SK-N-SH treated with all-trans-retinoic acid at 6 μM for 48 hours (cell line): Measurements from ENCODE around the gene MAP4K4.

Experiments used
- ATAC-seq: fragments of 200-7000 bp; cut with Tn5 transposase; 3 replicates; pipeline ENCODE4 v1.9.1; 2020; ENCODE audit warnings: mild to moderate bottlenecking, moderate library complexity
- ARNTL ChIP-seq: fragments of 450-650 bp; formaldehyde crosslinking; IDR thresholded peaks from 2 replicates; pipeline ENCODE4 v1.5.0; 2020; ENCODE audit warnings: low read depth, mild to moderate bottlenecking, moderate library complexity, borderline replicate concordance
- BACH2 ChIP-seq: fragments of 250-450 bp; sonication (Bioruptor Pico); IDR thresholded peaks from 2 replicates; pipeline ENCODE4 v1.9.0; 2021; ENCODE audit warnings: mild to moderate bottlenecking, borderline replicate concordance
- CREB5 ChIP-seq: fragments of 250-450 bp; sonication (Bioruptor Pico); IDR thresholded peaks from 2 replicates; pipeline ENCODE4 v1.5.1; 2020; ENCODE audit warnings: low read depth, mild to moderate bottlenecking, moderate library complexity
- CSDC2 ChIP-seq: fragments of 250-450 bp; sonication (Bioruptor Pico); IDR thresholded peaks from 2 replicates; pipeline ENCODE4 v1.5.0; 2020; ENCODE audit warnings: mild to moderate bottlenecking, moderate library complexity
- CSRNP3 ChIP-seq: fragments of 250-450 bp; sonication (Bioruptor Pico); IDR thresholded peaks from 2 replicates; pipeline ENCODE4 v1.5.1; 2021; ENCODE audit warnings: mild to moderate bottlenecking, moderate library complexity
- ESRRG ChIP-seq: fragments of 250-450 bp; sonication (Bioruptor Pico); IDR thresholded peaks from 2 replicates; pipeline ENCODE4 v1.6.1; 2021; ENCODE audit warnings: mild to moderate bottlenecking
- GLIS3 ChIP-seq: fragments of 250-450 bp; sonication (Bioruptor Pico); IDR thresholded peaks from 2 replicates; pipeline ENCODE4 v1.5.0; 2020; ENCODE audit warnings: mild to moderate bottlenecking, moderate library complexity
- ISL1 ChIP-seq: fragments of 250-450 bp; sonication (Bioruptor Pico); IDR thresholded peaks from 2 replicates; pipeline ENCODE4 v2.1.2; 2022; ENCODE audit warnings: mild to moderate bottlenecking, moderate library complexity
- OSR1 ChIP-seq: fragments of 250-450 bp; sonication (Bioruptor Pico); IDR thresholded peaks from 2 replicates; pipeline ENCODE4 v1.8.0; 2022; ENCODE audit warnings: moderate library complexity, mild to moderate bottlenecking, inconsistent platforms
- PATZ1 ChIP-seq: fragments of 250-450 bp; sonication (Bioruptor Pico); IDR thresholded peaks from 2 replicates; pipeline ENCODE4 v1.8.0; 2020; ENCODE audit warnings: mild to moderate bottlenecking, moderate library complexity, borderline replicate concordance
- POU6F1 ChIP-seq: fragments of 250-450 bp; sonication (Bioruptor Pico); IDR thresholded peaks from 2 replicates; pipeline ENCODE4 v1.8.0; 2021; ENCODE audit warnings: low read depth, mild to moderate bottlenecking, moderate library complexity, borderline replicate concordance
- RARB ChIP-seq: fragments of 250-450 bp; sonication (Bioruptor Pico); IDR thresholded peaks from 2 replicates; pipeline ENCODE4 v1.8.0; 2021; ENCODE audit warnings: mild to moderate bottlenecking, moderate library complexity
- SNAI2 ChIP-seq: fragments of 250-450 bp; sonication (Bioruptor Pico); IDR thresholded peaks from 2 replicates; pipeline ENCODE4 v1.5.0; 2020; ENCODE audit warnings: mild to moderate bottlenecking, moderate library complexity
- TCF4 ChIP-seq: fragments of 250-450 bp; sonication (Bioruptor Pico); IDR thresholded peaks from 2 replicates; pipeline ENCODE4 v1.8.0; 2021; ENCODE audit warnings: mild to moderate bottlenecking, moderate library complexity, borderline replicate concordance
- TSHZ2 ChIP-seq: fragments of 250-450 bp; sonication (Bioruptor Pico); IDR thresholded peaks from 2 replicates; pipeline ENCODE4 v1.5.0; 2020; ENCODE audit warnings: mild to moderate bottlenecking, moderate library complexity
- ZC3H10 ChIP-seq: fragments of 250-450 bp; sonication (Bioruptor Pico); IDR thresholded peaks from 2 replicates; pipeline ENCODE4 v1.5.1; 2021; ENCODE audit warnings: mild to moderate bottlenecking, moderate library complexity
- ZFP3 ChIP-seq: fragments of 250-450 bp; sonication (Bioruptor Pico); IDR thresholded peaks from 2 replicates; pipeline ENCODE4 v1.5.0; 2020; ENCODE audit warnings: mild to moderate bottlenecking, moderate library complexity
- ZFP30 ChIP-seq: fragments of 450-650 bp; formaldehyde crosslinking; IDR thresholded peaks from 2 replicates; pipeline ENCODE4 v1.5.0; 2022; ENCODE audit warnings: mild to moderate bottlenecking, moderate library complexity
- ZNF565 ChIP-seq: fragments of 450-650 bp; formaldehyde crosslinking; conservative IDR thresholded peaks from 2 replicates; pipeline ENCODE4 v1.5.0; 2020; ENCODE audit warnings: low read depth, mild to moderate bottlenecking, moderate library complexity
- ZNF70 ChIP-seq: fragments of 450-650 bp; formaldehyde crosslinking; IDR thresholded peaks from 2 replicates; pipeline ENCODE4 v1.5.0; 2020; ENCODE audit warnings: mild to moderate bottlenecking, moderate library complexity
- ZNF8 ChIP-seq: fragments of 450-650 bp; formaldehyde crosslinking; IDR thresholded peaks from 2 replicates; pipeline ENCODE4 v1.5.0; 2020; ENCODE audit warnings: mild to moderate bottlenecking, moderate library complexity

The MAP4K4 gene

GRCh38 chr2:101873543-101873942, 176.0 kb downstream of the MAP4K4 start (continued):
- no peak for TF ChIP-seq POU6F1 (CRISPR knock-in tag)
- no peak for TF ChIP-seq CREB5 (CRISPR knock-in tag)
- no peak for TF ChIP-seq ZNF8 (CRISPR knock-in tag)
- no peak for TF ChIP-seq OSR1 (CRISPR knock-in tag)

GRCh38 chr2:101874069-101874468, 176.6 kb downstream of the MAP4K4 start:
- TF ChIP-seq POU6F1 (CRISPR knock-in tag) (no peak), RARB (CRISPR knock-in tag) (no peak), ZC3H10 (no peak), TSHZ2 (no peak), ARNTL (CRISPR knock-in tag) (no peak), PATZ1 (CRISPR knock-in tag) (no peak), CSRNP3 (CRISPR knock-in tag) (no peak), BACH2 (CRISPR knock-in tag) (no peak), OSR1 (CRISPR knock-in tag) (no peak), ZFP3 (CRISPR knock-in tag) (no peak), ZFP30 (no peak), ISL1 (CRISPR knock-in tag) (no peak), TCF4 (no peak), ZNF565 (CRISPR knock-in tag) (no peak), CSDC2 (no peak), SNAI2 (CRISPR knock-in tag) (no peak), GLIS3 (no peak)
- no peak for ATAC-seq

GRCh38 chr2:101879466-101879865, 182.0 kb downstream of the MAP4K4 start:
- no peak for ATAC-seq
- no peak for TF ChIP-seq ZFP30
- TF ChIP-seq ISL1 (CRISPR knock-in tag) = no peak
- no peak for TF ChIP-seq ZNF70 (CRISPR knock-in tag)
- TF ChIP-seq RARB (CRISPR knock-in tag) = no peak
- no peak for TF ChIP-seq ESRRG (CRISPR knock-in tag)
- no peak for TF ChIP-seq CSRNP3 (CRISPR knock-in tag)
- no peak for TF ChIP-seq ARNTL (CRISPR knock-in tag)
- TF ChIP-seq, all 23 proteins: peak for 0
